NCI-H128 (cell line): Measurements from ENCODE around the gene FOS.
"Not testable (repeated sequence)": the region's sequence is repeated elsewhere in the genome, so short reads cannot be mapped to it uniquely, and the experiment has no call there.

Experiments
- DNase-seq: peaks from one replicate; lab custom pipeline; 2025; ENCODE audit not compliant: unreplicated experiment; lab: John Stamatoyannopoulos, UW

The FOS gene

GRCh38 chr14:75275598-75275997, 3.0 kb upstream of the FOS start:
- DNase-seq = no peak

DNA sequence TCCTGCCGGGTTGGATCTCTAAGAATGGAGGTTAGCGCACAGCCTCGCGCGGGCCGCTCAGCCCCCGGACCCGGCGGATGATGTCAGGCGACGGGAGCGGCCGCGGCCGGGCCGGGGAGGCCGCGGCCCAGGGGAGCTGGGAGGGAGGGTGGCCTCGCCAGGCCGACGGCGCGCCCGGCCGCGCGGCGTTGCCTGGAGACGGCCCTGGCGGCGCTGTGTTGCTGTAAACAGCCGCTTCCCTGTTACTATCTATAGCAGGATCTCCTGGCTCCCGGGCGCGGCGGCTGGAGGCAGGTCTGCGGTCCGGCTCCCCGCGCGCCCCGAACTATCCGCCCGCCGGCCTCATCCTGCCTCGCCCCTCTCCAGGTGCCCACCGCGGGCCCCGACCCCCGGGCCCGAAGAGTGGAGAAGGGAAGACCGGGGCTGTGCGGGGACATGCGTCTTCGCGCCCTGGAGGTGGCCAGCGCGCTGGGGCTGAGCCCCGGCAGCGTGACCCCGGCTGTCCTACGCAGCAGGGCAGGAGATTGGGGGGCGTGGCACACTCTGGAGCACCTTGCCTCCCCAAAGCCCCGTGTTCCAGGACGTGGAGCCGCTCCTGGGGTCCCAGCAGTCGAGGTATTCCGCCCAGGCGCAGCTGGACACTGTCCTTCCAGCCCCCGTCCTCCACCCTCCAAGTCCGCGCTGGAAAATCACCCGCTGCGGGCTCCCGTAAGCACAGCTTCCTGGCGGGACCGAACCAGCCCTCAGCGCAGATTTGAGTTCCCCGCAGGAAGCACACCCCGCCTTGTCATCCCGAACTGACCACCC, 1.4 kb upstream of the FOS start:
- DNase-seq = peak; percentile 37

DNA sequence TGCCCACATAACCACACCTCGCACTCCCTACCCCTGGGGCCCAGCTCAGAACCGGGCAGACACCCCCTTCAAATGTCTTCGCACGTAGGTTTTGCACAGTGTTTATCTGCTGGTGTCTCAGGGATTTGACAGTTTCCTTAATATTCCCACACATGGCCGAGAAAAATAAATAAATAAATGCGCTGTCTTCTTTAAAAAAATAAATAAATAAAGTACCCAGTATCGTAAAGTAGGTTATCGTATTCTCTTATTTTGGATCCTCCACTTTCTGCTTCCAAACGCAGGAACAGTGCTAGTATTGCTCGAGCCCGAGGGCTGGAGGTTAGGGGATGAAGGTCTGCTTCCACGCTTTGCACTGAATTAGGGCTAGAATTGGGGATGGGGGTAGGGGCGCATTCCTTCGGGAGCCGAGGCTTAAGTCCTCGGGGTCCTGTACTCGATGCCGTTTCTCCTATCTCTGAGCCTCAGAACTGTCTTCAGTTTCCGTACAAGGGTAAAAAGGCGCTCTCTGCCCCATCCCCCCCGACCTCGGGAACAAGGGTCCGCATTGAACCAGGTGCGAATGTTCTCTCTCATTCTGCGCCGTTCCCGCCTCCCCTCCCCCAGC, 710 bp upstream of the FOS start:
- DNase-seq = no peak

- no peak for DNase-seq
These were observed 630 bp downstream of the FOS start for GRCh38 chr14:75279153-75279762.

DNA sequence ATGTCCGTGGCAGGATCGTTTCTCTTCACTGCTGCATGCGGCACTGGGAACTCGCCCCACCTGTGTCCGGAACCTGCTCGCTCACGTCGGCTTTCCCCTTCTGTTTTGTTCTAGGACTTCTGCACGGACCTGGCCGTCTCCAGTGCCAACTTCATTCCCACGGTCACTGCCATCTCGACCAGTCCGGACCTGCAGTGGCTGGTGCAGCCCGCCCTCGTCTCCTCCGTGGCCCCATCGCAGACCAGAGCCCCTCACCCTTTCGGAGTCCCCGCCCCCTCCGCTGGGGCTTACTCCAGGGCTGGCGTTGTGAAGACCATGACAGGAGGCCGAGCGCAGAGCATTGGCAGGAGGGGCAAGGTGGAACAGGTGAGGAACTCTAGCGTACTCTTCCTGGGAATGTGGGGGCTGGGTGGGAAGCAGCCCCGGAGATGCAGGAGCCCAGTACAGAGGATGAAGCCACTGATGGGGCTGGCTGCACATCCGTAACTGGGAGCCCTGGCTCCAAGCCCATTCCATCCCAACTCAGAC, 1.2 kb downstream of the FOS start:
- DNase-seq = no peak

DNA sequence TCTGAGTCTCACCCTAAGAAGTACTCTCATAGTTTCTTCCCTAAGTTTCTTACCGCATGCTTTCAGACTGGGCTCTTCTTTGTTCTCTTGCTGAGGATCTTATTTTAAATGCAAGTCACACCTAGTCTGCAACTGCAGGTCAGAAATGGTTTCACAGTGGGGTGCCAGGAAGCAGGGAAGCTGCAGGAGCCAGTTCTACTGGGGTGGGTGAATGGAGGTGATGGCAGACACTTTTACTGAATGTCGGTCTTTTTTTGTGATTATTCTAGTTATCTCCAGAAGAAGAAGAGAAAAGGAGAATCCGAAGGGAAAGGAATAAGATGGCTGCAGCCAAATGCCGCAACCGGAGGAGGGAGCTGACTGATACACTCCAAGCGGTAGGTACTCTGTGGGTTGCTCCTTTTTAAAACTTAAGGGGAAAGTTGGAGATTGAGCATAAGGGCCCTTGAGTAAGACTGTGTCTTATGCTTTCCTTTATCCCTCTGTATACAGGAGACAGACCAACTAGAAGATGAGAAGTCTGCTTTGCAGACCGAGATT, 1.7 kb downstream of the FOS start:
- DNase-seq = no peak

DNA sequence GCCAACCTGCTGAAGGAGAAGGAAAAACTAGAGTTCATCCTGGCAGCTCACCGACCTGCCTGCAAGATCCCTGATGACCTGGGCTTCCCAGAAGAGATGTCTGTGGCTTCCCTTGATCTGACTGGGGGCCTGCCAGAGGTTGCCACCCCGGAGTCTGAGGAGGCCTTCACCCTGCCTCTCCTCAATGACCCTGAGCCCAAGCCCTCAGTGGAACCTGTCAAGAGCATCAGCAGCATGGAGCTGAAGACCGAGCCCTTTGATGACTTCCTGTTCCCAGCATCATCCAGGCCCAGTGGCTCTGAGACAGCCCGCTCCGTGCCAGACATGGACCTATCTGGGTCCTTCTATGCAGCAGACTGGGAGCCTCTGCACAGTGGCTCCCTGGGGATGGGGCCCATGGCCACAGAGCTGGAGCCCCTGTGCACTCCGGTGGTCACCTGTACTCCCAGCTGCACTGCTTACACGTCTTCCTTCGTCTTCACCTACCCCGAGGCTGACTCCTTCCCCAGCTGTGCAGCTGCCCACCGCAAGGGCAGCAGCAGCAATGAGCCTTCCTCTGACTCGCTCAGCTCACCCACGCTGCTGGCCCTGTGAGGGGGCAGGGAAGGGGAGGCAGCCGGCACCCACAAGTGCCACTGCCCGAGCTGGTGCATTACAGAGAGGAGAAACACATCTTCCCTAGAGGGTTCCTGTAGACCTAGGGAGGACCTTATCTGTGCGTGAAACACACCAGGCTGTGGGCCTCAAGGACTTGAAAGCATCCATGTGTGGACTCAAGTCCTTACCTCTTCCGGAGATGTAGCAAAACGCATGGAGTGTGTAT, 2.4 kb downstream of the FOS start:
- DNase-seq = no peak

DNA sequence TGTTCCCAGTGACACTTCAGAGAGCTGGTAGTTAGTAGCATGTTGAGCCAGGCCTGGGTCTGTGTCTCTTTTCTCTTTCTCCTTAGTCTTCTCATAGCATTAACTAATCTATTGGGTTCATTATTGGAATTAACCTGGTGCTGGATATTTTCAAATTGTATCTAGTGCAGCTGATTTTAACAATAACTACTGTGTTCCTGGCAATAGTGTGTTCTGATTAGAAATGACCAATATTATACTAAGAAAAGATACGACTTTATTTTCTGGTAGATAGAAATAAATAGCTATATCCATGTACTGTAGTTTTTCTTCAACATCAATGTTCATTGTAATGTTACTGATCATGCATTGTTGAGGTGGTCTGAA, 3.0 kb downstream of the FOS start:
- DNase-seq = no peak

DNA sequence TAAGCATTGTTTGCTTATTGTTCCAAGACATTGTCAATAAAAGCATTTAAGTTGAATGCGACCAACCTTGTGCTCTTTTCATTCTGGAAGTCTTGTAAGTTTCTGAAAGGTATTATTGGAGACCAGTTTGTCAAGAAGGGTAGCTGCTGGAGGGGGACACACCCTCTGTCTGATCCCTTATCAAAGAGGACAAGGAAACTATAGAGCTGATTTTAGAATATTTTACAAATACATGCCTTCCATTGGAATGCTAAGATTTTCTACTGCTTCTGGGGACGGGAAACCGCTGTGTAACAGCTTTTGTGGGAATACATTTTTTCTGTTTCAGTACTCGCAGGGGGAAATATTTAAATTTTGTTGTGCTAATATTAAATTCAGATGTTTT, 3.5 kb downstream of the FOS start:
- no peak for DNase-seq

- DNase-seq = not testable (repeated sequence)
These were observed 4.0 kb downstream of the FOS start for GRCh38 chr14:75282555-75283161.

DNA sequence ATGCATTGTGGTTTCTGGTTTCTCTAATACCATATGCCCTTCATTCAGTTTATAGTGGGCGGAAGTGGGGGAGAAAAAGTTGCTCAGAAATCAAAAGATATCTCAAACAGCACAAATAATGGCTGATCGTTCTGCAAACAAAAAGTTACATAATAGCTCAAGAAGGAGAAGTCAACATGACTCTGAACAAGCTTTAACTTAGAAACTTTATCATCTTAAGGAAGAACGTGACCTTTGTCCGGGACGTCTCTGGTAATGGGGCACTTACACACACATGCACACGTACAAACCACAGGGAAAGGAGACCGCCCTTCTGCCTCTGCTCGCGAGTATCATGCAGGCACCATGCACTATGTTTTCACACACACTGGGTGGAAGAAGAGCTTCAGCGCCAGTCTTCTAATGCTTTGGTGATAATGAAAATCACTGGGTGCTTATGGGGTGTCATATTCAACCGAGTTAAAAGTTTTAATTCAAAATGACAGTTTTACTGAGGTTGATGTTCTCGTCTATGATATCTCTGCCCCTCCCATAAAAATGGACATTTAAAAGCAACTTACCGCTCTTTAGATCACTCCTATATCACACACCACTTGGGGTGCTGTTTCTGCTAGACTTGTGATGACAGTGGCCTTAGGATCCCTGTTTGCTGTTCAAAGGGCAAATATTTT, 4.7 kb downstream of the FOS start:
- no peak for DNase-seq

DNA sequence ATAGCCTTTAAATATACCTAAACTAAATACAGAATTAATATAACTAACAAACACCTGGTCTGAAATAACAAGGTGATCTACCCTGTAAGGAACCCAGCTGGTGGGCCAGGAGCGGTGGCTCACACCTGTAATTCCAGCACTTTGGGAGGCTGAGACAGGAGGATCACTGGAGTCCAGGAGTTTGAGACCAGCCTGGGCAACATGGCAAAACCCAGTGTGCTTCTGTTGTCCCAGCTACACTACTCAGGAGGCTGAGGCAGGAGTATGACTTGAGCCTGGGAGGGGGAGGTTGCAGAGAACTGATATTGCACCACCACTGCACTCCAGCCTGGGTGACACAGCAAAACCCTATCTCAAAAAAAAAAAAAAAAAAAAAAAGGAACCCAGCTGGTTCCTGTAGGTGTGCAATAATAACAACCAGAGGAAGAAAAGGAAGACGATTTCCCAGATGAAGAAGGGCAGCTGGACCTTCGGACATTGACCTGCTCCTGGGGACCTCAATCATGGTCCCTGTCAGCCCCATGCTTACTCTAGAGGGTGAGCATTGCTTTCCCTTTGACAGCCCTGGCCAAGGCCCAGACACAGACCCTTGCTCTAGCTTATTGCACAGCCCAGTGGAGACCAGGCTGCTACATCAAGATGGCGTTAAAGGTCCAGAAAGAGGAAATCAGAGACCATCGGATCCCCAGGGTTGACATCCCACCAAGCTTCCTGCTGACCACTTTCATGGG, 5.4 kb downstream of the FOS start:
- no peak for DNase-seq

GRCh38 chr14:75285331-75285730, 6.7 kb downstream of the FOS start:
- no peak for DNase-seq

DNA sequence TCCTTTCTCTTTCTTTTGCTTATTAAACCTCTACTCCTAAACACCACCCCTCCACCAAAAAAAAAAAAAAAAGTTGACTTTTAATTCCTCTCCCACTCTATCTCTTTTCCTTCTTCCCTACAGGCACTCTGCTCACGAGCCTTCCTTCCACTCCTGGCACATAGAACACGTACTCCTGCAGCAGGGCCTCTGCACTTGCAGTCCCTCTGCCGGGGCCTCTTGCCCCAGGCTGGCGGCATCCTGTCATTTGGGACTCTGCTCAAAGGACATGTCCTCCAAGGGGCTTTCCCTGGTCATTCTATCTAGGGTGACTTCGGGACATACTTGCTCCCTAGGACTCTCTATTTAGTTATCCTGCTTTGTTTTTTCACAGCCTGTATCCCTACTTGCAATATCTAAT, 7.7 kb downstream of the FOS start:
- DNase-seq = no peak

DNA sequence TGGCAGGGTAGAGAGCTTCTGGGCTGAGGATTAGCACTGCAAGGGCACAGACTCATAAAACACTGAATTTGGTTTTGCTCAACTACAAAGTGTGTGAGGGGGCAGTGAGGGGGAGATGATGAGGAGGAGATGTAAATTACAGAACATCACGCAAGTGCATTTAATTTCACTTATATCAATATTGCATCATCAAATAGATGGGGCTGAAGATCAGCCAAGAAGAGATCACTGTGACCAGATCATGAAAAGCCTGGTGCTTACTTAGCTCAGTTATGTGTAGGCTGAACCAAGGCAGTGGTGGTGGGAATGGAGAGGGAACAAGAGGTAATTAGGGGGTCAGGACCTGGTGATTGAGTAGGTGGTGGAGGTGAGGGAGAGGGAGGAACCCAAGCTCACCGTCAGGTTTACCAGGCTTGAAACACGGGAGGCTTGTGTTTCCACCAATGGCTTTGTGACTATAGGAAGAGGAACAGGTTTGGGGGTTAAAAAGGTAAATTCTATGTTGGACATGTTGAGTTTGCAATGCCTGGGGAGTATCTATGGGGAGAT, 11.3 kb downstream of the FOS start:
- DNase-seq = no peak

GRCh38 chr14:75290851-75291250, 12.2 kb downstream of the FOS start:
- DNase-seq = no peak

DNA sequence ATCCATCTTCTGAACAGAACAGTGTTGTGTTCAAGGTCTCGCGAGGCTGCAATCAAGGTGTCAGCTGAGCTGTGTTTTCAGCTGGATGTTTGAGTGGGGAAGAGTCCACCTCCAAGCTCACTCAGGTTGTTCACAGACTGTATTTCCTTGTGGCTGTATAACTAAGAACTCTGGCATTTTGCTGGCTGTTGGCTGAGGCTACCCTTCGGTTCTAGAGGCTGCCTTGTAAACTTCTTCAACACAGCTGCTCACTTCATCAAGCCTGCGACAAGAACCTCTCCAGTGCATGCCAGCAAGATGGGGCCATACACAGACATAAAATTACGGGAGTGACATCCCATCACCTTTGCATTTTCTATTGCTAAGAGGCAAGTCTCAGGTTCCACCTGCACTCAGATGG, 12.7 kb downstream of the FOS start:
- no peak for DNase-seq

- no peak for DNase-seq
These were observed 13.5 kb downstream of the FOS start for GRCh38 chr14:75292101-75292563.

DNA sequence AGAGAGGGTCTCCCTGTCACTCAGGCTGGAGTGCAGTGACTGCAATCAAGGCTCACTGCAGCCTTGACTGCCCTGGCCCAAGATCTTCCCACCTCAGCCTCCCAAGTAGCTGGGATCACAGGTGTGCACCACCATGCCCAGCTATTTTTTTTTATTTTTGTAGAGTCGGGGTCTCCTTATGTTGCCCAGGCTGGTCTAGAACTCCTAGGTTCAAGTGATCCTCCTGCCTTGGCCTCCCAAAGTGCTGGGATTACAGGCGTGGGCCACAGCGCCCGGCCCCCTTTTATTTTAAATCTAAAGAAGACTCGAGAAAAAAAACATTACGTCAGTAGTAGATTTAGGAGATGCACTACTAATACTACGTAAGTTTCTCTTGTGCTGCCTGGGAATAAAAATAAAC, 14.3 kb downstream of the FOS start:
- DNase-seq = no peak
